Fibroblast of mammary gland (primary cell): ENCODE results near the gene RASL12.
"Not testable (repeated sequence)": the region's sequence is repeated elsewhere in the genome, so short reads cannot be mapped to it uniquely, and the experiment has no call there.

Source experiments
- DNase-seq: peaks from one replicate; pipeline ENCODE4 v3.0.0-alpha.2; 2010; ENCODE audit warnings: low read depth
- H3K4me3 ChIP-seq: 2 replicates; pipeline ENCODE4 v1.5.1; 2011; ENCODE audit warnings: low read depth, mild to moderate bottlenecking, low read length, moderate library complexity; ENCODE audit not compliant: control insufficient read depth
- TF ChIP-seq, protein P1 (sequence below): conservative IDR thresholded peaks from 2 replicates; pipeline ENCODE4 v1.5.1; 2011; ENCODE audit warnings: low read depth, low read length, inconsistent platforms; ENCODE audit not compliant: control insufficient read depth, insufficient read depth

The RASL12 gene

DNA sequence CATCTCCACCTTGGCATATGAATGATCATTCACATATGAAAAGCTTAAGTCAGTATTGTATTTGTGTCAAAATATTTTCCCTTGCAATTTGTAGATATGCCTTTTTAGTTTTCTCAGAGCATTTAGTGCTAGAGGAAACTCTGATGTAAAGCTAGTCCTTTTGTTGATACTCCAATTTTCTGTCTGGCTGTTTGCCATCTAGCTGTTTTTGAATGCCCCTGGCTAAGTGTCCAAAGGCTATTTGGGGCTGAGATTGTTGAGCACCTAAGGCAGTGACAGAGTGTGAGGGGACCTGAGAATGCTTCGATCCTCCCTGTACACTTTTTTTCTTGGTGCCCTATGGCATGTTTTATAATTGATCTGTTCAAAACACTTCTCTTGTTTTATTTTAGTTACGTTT is 19.6 kb downstream of the RASL12 start:
- DNase-seq, result no peak
- TF ChIP-seq, protein P1, sequence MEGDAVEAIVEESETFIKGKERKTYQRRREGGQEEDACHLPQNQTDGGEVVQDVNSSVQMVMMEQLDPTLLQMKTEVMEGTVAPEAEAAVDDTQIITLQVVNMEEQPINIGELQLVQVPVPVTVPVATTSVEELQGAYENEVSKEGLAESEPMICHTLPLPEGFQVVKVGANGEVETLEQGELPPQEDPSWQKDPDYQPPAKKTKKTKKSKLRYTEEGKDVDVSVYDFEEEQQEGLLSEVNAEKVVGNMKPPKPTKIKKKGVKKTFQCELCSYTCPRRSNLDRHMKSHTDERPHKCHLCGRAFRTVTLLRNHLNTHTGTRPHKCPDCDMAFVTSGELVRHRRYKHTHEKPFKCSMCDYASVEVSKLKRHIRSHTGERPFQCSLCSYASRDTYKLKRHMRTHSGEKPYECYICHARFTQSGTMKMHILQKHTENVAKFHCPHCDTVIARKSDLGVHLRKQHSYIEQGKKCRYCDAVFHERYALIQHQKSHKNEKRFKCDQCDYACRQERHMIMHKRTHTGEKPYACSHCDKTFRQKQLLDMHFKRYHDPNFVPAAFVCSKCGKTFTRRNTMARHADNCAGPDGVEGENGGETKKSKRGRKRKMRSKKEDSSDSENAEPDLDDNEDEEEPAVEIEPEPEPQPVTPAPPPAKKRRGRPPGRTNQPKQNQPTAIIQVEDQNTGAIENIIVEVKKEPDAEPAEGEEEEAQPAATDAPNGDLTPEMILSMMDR, result no peak

GRCh38 chr15:65044724-65045481 is 22.9 kb downstream of the RASL12 start, which contains the start of gene SLC51B:
Gene SLC51B (plus strand): TSS chr15:65045387. CDS start chr15:65050005, 4,618 bp downstream.
- TF ChIP-seq, protein P1, result no peak
- no peak within 1 kb of the TSS for H3K4me3 ChIP-seq
- DNase-seq, result no peak

More for the DNA sequence above, 19.6 kb downstream of the RASL12 start:
- H3K4me3 ChIP-seq, result no peak overlapping the region

DNA sequence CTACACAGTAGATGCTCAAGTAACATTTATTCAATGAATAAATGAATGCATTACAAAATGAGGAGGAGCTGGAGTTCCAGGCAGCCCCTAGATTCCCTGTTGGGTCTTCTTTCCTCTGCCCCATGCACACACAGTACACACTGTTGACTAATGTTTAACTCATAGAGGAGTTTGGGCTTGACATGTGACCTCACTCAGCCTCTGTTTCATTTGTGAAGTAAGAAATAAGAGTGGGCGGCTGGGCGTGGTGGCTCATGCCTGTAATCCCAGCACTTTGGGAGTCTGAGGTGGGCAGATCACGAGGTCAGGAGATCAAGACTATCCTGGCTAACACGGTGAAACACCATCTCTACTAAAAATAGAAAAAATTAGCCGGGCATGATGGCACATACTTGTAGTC is 23.6 kb downstream of the RASL12 start:
- DNase-seq, result peak; percentile 93
- not testable (repeated sequence) for H3K4me3 ChIP-seq

- no peak overlapping the region for H3K4me3 ChIP-seq
- DNase-seq, result no peak
- TF ChIP-seq, protein P1, result no peak
Observed at GRCh38 chr15:65042776-65043327, 24.9 kb downstream of the RASL12 start.

- TF ChIP-seq, protein P1, result no peak
- no peak overlapping the region for H3K4me3 ChIP-seq
- no peak for DNase-seq
Observed at GRCh38 chr15:65041787-65042186, 26.0 kb downstream of the RASL12 start.

DNA sequence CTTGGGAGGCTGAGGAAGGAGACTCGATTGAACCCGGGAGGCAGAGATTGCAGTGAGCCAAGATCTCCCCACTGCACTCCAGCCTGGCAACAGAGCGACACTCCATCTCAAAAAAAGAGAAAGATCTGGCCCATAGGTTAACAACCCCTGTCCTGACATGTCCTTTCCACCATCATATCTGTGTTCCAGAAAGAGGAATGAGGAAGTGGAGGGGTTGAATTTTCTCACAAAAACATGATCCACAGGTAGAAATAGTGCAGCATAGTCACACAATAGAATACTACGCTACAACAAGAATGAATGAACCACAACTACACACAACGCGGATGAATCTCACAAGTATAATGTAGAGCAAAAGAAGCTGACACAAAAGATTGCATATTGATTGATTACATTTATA is 27.3 kb downstream of the RASL12 start:
- DNase-seq, result no peak
- H3K4me3 ChIP-seq, result no peak overlapping the region
- TF ChIP-seq, protein P1, result no peak

DNA sequence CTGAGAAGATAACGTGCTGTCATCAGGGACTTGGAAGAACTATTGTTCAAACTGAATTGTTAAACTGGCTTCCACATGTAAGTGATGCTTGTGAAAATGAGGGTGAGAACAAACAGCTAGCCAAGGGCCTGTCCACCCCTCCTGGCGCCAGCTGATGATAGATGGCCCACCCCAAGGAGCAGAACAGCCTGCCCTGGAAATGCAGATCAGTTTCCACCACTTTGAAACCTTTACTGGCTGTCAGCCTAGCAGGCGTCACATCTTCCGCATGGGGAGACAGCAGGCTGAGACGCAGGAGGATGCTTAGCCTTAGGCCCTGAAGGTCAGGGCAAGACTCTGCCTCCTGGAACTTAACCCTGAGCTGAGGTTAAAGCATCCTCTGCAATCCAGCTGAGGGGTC is 29.0 kb downstream of the RASL12 start:
- no peak for DNase-seq
- no peak overlapping the region for H3K4me3 ChIP-seq
- TF ChIP-seq, protein P1, result no peak
